Brain microvascular endothelial cell (primary cell): ENCODE measurements around the gene SLU7.

ENCODE experiments used
- DNase-seq: peaks from one replicate; pipeline ENCODE4 v3.0.0-alpha.2; 2020
- H3K27ac ChIP-seq: fragments of 250-450 bp; sonication (Bioruptor Pico); 2 replicates; pipeline ENCODE4 v1.5.1; 2020; ENCODE audit warnings: mild to moderate bottlenecking, moderate library complexity
- H3K27me3 ChIP-seq: fragments of 250-450 bp; sonication (Bioruptor Pico); replicated peaks from 2 replicates; pipeline ENCODE4 v1.5.1; 2020; ENCODE audit warnings: mild to moderate bottlenecking
- H3K36me3 ChIP-seq: fragments of 250-450 bp; sonication (Bioruptor Pico); replicated peaks from 2 replicates; pipeline ENCODE4 v1.5.1; 2020; ENCODE audit warnings: mild to moderate bottlenecking
- H3K4me3 ChIP-seq: 2 replicates; pipeline ENCODE4 v1.5.1; 2011; ENCODE audit warnings: low read depth, mild to moderate bottlenecking, control low read depth, low read length, moderate library complexity
- in situ Hi-C: cut with HindIII; loops from 2 replicates; pipeline ENCODE4 v1.10.0; 2017; ENCODE audit warnings: low sequenced_read_pairs, low pct_ligation_motif_present
- TF ChIP-seq, protein P1 (sequence below): IDR thresholded peaks from 2 replicates; pipeline ENCODE4 v1.5.1; 2011; ENCODE audit warnings: low read depth, mild to moderate bottlenecking, moderate library complexity, low read length, control low read depth, inconsistent platforms; ENCODE audit errors: missing control alignments

Gene SLU7

DNA sequence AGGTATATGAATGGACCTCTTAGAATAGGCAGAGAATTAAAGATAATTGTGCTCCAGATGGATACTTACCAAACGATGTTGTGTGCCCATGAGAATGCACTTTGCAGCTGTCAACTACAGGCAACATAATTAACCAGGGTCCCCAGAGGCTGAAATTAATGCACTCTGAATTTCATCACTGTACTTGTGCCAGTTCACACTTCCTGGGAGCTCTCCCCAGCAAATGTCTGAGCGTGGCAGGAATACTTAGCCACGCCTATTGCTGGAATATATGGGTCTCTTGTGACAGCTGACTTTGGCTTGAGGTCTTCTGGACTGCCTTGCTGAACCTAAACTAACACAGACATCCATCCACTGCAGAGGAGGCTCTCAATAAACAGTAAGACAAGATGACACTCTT, 36.5 kb downstream of the SLU7 start:
- Histone ChIP-seq H3K27ac (no peak overlapping the region), H3K4me3 (no peak overlapping the region), H3K27me3 (no peaks in the 10 kb centered on the region), H3K36me3 (no peaks in the 10 kb centered on the region)
- TF ChIP-seq, protein P1, sequence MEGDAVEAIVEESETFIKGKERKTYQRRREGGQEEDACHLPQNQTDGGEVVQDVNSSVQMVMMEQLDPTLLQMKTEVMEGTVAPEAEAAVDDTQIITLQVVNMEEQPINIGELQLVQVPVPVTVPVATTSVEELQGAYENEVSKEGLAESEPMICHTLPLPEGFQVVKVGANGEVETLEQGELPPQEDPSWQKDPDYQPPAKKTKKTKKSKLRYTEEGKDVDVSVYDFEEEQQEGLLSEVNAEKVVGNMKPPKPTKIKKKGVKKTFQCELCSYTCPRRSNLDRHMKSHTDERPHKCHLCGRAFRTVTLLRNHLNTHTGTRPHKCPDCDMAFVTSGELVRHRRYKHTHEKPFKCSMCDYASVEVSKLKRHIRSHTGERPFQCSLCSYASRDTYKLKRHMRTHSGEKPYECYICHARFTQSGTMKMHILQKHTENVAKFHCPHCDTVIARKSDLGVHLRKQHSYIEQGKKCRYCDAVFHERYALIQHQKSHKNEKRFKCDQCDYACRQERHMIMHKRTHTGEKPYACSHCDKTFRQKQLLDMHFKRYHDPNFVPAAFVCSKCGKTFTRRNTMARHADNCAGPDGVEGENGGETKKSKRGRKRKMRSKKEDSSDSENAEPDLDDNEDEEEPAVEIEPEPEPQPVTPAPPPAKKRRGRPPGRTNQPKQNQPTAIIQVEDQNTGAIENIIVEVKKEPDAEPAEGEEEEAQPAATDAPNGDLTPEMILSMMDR, result no peak
- DNase-seq, result no peak
- in situ Hi-C loops, result no loop called here

DNA sequence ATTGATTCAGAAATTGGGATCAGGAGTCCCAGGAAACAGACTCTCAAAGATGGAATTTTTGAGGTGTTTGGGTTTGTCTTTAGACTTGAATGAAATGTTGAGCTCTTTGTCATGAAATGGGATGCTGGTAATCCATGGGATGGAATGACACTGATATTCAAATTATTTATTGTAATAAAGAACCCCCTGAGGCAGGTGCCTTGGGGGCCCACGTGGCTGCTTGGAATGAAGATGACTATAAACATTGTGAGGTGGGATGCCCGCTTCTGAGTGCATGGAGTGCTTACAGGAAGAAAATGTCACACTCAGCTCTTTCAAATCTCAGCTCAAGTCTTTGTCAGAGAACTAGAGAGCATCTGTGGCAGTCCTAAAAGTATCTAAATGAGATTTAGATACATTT, 38.8 kb downstream of the SLU7 start:
- no peak overlapping the region for H3K4me3 ChIP-seq
- in situ Hi-C loops, result no loop called here
- H3K27me3 ChIP-seq, result no peaks in the 10 kb centered on the region
- TF ChIP-seq, protein P1, result no peak
- no peak overlapping the region for H3K27ac ChIP-seq
- no peak for DNase-seq
- H3K36me3 ChIP-seq, result no peaks in the 10 kb centered on the region

DNA sequence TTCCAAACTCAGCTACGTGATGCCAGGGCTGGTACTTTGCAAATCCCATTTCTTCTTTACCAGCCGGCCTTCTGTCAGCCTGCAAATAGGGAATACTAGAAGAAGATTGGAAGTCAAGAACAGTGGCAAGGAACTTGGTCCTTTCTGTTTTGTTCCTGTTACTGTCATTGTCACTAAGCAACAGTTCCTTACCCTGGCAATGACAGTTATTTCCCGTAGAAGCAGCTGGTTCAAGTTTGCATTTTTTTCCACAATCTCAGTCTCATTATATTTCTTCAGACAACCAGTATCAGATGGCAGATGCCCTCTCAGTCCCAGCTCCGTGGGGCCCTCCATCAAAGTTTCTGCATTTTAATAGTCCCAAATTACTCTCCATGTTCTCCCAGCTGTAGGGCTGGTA, 39.4 kb downstream of the SLU7 start:
- TF ChIP-seq, protein P1, result no peak
- no peak for DNase-seq

DNA sequence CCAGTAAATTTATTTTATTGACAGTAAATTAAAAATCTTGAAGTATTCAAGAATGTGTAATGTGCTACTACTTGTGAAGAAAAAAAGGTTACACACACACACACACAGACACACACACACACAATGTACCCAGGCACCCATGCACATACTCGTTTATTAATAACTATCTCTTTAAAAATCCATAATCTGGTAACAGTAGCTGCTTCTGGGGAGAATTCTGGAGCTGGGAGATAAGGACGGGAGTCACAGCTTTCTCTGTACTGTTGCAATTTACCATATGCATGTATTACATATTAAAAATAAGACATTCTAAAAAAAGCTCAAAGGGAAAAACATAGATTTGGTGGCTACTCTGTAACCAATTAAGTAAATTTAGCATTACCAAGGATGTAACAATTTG, 40.6 kb downstream of the SLU7 start:
- DNase-seq, result no peak
- H3K4me3 ChIP-seq, result no peak overlapping the region
- peaks cover 2% of the 10 kb centered on the region for H3K27me3 ChIP-seq
- TF ChIP-seq, protein P1, result no peak
- no peaks in the 10 kb centered on the region for H3K36me3 ChIP-seq
- in situ Hi-C loops, result no loop called here
- H3K27ac ChIP-seq, result no peak overlapping the region

More for the DNA sequence above, 39.4 kb downstream of the SLU7 start:
- in situ Hi-C loops, result no loop called here
- H3K27me3 ChIP-seq, result no peaks in the 10 kb centered on the region
- H3K27ac ChIP-seq, result no peak overlapping the region
- H3K4me3 ChIP-seq, result no peak overlapping the region
- H3K36me3 ChIP-seq, result no peaks in the 10 kb centered on the region

DNA sequence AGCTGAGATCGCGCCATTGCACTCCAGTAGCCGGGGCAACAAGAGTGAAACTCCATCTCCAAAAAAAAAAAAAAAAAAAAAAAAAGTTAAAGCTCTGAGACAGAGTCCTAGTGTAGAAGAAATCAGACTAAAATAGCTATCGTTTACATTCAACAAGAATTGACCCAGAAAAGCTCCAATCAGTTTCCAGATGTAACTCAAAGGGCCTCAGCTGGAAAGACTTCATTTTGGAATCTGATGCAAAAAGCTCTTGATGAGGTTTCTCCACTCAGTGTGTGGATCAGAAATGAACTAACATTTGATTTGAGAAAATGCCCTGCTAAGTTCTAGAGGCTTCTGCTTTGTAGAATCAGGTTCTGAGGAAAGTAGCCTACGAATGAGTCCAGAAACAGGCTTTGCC, 41.2 kb downstream of the SLU7 start:
- H3K4me3 ChIP-seq, result no peak overlapping the region
- peaks cover 2% of the 10 kb centered on the region for H3K27me3 ChIP-seq
- H3K27ac ChIP-seq, result no peak overlapping the region
- no peak for DNase-seq
- TF ChIP-seq, protein P1, result no peak
- in situ Hi-C loops, result no loop called here
- H3K36me3 ChIP-seq, result no peaks in the 10 kb centered on the region

DNA sequence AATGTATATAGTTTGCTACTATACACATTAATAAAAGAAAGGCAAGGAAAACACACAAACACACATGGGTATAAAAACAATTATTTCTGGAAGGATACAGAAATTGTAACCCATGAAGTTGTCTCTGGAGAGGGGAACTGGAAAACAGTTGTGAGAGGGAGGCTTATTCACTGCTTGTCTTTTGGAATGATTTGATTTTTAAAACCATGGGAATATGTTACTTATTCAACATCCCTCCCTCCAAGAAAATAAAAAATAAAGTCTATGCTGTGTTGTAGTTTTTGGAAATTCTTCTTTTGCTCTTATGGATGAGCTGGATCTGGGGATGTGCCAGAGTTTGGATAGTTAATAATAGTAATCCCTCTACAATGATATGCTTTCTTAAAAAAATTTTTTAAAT, 42.5 kb downstream of the SLU7 start:
- TF ChIP-seq, protein P1, result no peak
- no peak overlapping the region for H3K4me3 ChIP-seq

More for the DNA sequence above, 42.5 kb downstream of the SLU7 start:
- in situ Hi-C loops, result no loop called here
- Histone ChIP-seq H3K27me3 (peaks cover 2% of the 10 kb centered on the region), H3K27ac (no peak overlapping the region), H3K36me3 (no peaks in the 10 kb centered on the region)
- no peak for DNase-seq
